ENCODE results near the gene RACGAP1. TPM values are rescaled to one million over a fixed set of nuclear protein-coding genes. Genes with fewer than 3 reads are reported as not detected.
A peak's percentile ranks its signal among the peaks of the same experiment; 100 is the strongest.

RACGAP1 gene
- total RNA-seq, 1 experiment from 2014 or later = 147 TPM

DNA sequence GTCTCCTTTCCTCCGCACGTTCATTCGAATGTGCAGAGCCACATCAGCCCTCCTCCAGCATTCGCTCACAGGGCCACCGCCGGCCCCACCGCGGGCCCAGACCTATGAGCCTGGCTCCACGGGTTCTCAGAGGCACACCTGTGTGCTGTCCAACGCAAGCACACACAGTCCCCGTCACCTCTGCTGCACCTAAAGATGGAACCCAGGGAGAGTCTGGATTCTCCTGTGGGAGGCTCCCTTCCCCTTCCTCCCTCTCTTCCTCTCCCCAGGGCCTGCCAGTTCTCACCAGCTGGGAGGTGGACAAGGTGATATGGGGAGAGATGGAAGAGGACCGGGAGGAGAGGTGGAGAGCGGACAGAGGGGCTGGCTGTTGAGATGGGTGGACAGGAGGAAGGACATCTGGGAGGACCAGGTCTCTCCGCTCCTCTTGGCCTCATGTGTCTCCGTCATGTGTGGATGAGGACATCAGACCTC, 57.5 kb downstream of the RACGAP1 start:
- TF ChIP-seq, protein P1, sequence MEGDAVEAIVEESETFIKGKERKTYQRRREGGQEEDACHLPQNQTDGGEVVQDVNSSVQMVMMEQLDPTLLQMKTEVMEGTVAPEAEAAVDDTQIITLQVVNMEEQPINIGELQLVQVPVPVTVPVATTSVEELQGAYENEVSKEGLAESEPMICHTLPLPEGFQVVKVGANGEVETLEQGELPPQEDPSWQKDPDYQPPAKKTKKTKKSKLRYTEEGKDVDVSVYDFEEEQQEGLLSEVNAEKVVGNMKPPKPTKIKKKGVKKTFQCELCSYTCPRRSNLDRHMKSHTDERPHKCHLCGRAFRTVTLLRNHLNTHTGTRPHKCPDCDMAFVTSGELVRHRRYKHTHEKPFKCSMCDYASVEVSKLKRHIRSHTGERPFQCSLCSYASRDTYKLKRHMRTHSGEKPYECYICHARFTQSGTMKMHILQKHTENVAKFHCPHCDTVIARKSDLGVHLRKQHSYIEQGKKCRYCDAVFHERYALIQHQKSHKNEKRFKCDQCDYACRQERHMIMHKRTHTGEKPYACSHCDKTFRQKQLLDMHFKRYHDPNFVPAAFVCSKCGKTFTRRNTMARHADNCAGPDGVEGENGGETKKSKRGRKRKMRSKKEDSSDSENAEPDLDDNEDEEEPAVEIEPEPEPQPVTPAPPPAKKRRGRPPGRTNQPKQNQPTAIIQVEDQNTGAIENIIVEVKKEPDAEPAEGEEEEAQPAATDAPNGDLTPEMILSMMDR (IDR thresholded peaks at IDR 0.05) = no peak
- TF ChIP-seq TCF7L2 (IDR thresholded peaks at IDR 0.05; ENCODE audit: low read depth, low read length) = no peak
- TF ChIP-seq, protein P2, sequence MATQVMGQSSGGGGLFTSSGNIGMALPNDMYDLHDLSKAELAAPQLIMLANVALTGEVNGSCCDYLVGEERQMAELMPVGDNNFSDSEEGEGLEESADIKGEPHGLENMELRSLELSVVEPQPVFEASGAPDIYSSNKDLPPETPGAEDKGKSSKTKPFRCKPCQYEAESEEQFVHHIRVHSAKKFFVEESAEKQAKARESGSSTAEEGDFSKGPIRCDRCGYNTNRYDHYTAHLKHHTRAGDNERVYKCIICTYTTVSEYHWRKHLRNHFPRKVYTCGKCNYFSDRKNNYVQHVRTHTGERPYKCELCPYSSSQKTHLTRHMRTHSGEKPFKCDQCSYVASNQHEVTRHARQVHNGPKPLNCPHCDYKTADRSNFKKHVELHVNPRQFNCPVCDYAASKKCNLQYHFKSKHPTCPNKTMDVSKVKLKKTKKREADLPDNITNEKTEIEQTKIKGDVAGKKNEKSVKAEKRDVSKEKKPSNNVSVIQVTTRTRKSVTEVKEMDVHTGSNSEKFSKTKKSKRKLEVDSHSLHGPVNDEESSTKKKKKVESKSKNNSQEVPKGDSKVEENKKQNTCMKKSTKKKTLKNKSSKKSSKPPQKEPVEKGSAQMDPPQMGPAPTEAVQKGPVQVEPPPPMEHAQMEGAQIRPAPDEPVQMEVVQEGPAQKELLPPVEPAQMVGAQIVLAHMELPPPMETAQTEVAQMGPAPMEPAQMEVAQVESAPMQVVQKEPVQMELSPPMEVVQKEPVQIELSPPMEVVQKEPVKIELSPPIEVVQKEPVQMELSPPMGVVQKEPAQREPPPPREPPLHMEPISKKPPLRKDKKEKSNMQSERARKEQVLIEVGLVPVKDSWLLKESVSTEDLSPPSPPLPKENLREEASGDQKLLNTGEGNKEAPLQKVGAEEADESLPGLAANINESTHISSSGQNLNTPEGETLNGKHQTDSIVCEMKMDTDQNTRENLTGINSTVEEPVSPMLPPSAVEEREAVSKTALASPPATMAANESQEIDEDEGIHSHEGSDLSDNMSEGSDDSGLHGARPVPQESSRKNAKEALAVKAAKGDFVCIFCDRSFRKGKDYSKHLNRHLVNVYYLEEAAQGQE (IDR thresholded peaks at IDR 0.05; ENCODE audit: insufficient read depth in 1 of 2, low read depth in 2 of 2, low read length in 1 of 2) = no peak
- no peak for TF ChIP-seq SIN3A (IDR thresholded peaks at IDR 0.05; ENCODE audit: borderline replicate concordance, insufficient read depth, low read depth, low read length)
- TF ChIP-seq POLR2AphosphoS5 (IDR thresholded peaks at IDR 0.05; ENCODE audit: low read depth, low read length) = no peak
- H3K27me3 ChIP-seq (ENCODE audit: control insufficient read depth, insufficient read depth, low read length) = no peaks in the 10 kb centered on the region
- no TSS peak for BruUV-seq (replicated peaks)
- ChIA-PET CTCF (interaction anchor here (0.6 to 2.8 kb wide), 10 partner anchors 8 to 181 kb away, joined by 3 to 30 read pairs (median 8); partner anchors contain the start of gene NCKAP5L), POLR2A (interaction anchor here (0.7 kb wide), 1 partner anchor 97 kb away, joined by 3 read pairs; no protein-coding TSS in a partner anchor)
- no peak overlapping the region for H3K27ac ChIP-seq (ENCODE audit: low read length)
- H3K4me1 ChIP-seq (ENCODE audit: control insufficient read depth, insufficient read depth, low read length) = peaks cover 23% of the 10 kb centered on the region
- no peaks in the 10 kb centered on the region for H3K9me3 ChIP-seq (ENCODE audit: control insufficient read depth, insufficient read depth, low read depth, low read length)
- in situ Hi-C loops (cut with HindIII; ENCODE audit: low pct_unique_long_range_greater_than_20kb, low sequenced_read_pairs) = no loop called here
- H3K36me3 ChIP-seq (ENCODE audit: control insufficient read depth, insufficient read depth, low read length) = no peaks in the 10 kb centered on the region
- intact Hi-C loops (cut with micrococcal nuclease; ENCODE audit: unreplicated experiment) = loop anchor here (1.0 to 5.0 kb wide), 2 partner anchors 89 to 102 kb away; partner anchors contain the start of gene ASIC1
- ATAC-seq (peak; percentile 12), DNase-seq (ENCODE audit: low read depth, low spot score) (no peak)
- peak overlapping the region; percentile 33 to 64 for H3K4me3 ChIP-seq (ENCODE audit: low read depth in 2 of 2, low read length in 2 of 2)

DNA sequence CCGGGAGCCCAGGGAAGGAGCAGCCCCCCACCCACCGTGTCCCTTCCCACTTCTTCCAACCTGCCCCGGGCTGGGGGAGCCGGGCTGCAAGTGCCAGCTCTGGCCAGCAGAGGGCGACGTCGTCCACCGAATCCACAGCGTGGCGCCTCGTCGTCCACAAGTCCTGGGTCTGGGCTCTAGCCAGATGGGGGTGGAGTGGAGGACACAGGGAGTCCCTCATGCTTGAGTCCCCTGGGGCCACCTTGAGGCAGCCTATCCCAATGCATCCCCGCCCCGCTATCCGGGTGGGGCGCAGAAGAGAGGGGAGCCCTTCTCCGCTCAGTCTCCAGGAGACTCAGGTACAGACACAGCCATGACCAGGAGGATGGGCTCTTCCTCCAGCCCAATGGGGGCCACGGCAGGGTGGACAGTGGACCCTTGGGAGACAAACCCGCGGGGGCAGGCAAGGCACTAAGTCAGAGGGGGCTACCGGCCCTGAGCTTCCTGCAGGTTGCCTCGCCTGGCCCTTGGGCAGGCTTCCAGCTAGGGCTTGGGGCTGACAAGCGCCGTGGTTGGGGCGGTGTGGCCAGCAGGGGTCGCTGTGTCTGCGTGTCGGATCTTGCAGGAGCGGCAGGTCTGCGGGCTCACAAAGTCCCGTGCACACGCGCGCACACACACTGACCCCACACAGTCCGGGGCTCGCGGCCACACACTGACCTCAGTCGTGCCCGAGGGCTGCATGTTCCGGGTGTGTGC, 58.1 kb downstream of the RACGAP1 start:
- Histone ChIP-seq H3K27ac (ENCODE audit: low read length) (peak overlapping the region; percentile 71), H3K4me1 (ENCODE audit: control insufficient read depth, insufficient read depth, low read length) (peaks cover 25% of the 10 kb centered on the region), H3K9me3 (ENCODE audit: control insufficient read depth, insufficient read depth, low read depth, low read length) (no peaks in the 10 kb centered on the region), H3K36me3 (ENCODE audit: control insufficient read depth, insufficient read depth, low read length) (no peaks in the 10 kb centered on the region), H3K27me3 (ENCODE audit: control insufficient read depth, insufficient read depth, low read length) (no peaks in the 10 kb centered on the region), H3K4me3 (ENCODE audit: low read depth in 2 of 2, low read length in 2 of 2) (peak overlapping the region; percentile 33 to 64)
- POLR2A ChIA-PET = no interaction called here
- peak; percentile 84 for ATAC-seq
- DNase-seq (ENCODE audit: low read depth, low spot score) = peak; percentile 57
- CTCF ChIA-PET = interaction anchor here (0.5 to 2.8 kb wide), 15 partner anchors 22 to 347 kb away, joined by 3 to 30 read pairs (median 5); partner anchors contain the start of genes COX14 and SMARCD1
- TF ChIP-seq SIN3A (IDR thresholded peaks at IDR 0.05; ENCODE audit: borderline replicate concordance, insufficient read depth, low read depth, low read length) (no peak), POLR2AphosphoS5 (IDR thresholded peaks at IDR 0.05; ENCODE audit: low read depth, low read length) (no peak)
- TF ChIP-seq, protein P2 (IDR thresholded peaks at IDR 0.05; ENCODE audit: insufficient read depth in 1 of 2, low read depth in 2 of 2, low read length in 1 of 2) = no peak
- TF ChIP-seq, protein P1 (IDR thresholded peaks at IDR 0.05) = peak; percentile 95
- in situ Hi-C loops (cut with HindIII; ENCODE audit: low pct_unique_long_range_greater_than_20kb, low sequenced_read_pairs) (no loop called here), intact Hi-C loops (cut with micrococcal nuclease; ENCODE audit: unreplicated experiment) (loop anchor here (1.0 to 5.0 kb wide), 2 partner anchors 90 to 103 kb away; partner anchors contain the start of gene ASIC1)
- no TSS peak for BruUV-seq (replicated peaks)
